ENCODE data around the gene DIP2C. TPM values are rescaled to one million over a fixed set of nuclear protein-coding genes. Genes with fewer than 3 reads are reported as not detected.
A peak's percentile ranks its signal among the peaks of the same experiment; 100 is the strongest.

Gene DIP2C
- total and polyA plus RNA-seq, 2 donors (not counting 1 experiment from before 2014, with no cell fraction given): 1.3 to 1.9 TPM

DNA sequence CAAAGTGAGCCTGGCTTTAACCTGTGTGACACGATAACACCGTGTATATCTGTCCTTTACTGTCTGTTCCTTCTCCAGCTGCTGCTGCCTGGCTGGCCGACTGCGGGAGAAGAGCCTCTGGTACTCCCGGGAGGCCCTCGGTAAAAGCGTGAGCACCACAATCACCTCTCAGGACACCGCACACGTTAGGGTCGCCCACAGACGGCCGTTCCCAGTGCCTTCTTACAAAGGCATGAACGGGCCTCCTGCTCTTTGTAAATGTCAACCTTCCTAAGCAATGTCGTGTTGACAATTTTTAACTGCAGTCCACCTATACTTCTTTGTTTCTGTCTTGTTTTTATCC lies 177.6 kb downstream of the DIP2C start:
- CTCF ChIA-PET: interaction anchor here (1.6 to 2.3 kb wide), 2 partner anchors 11 to 13 kb away, joined by 4 to 7 read pairs; no protein-coding TSS in a partner anchor
- Histone ChIP-seq H3K9me3 (ENCODE audit: control extremely low read depth in 1 of 3, control insufficient read depth in 2 of 3, insufficient read depth in 1 of 3, low read length in 2 of 3) (no peaks in the 10 kb centered on the region), H3K4me2 (replicated peaks; ENCODE audit: low read depth, low read length, poor library complexity, severe bottlenecking) (no peak overlapping the region), H3K79me2 (ENCODE audit: control insufficient read depth, insufficient read depth, low read length) (no peaks in the 10 kb centered on the region), H3K4me1 (ENCODE audit: control insufficient read depth in 2 of 2, insufficient read depth in 2 of 2, low read length in 2 of 2) (peaks cover 8 to 18% of the 10 kb centered on the region in 2 donors), H2AFZ (ENCODE audit: insufficient read depth, low read depth, low read length, poor library complexity, severe bottlenecking) (peak overlapping the region; percentile 51), H3K4me3 (ENCODE audit: control extremely low read depth in 1 of 5, extremely low read depth in 1 of 5, insufficient read depth in 1 of 5, low read depth in 2 of 5, low read length in 4 of 5) (no peak overlapping the region), H3K9ac (ENCODE audit: low read length) (no peak overlapping the region), H3K27me3 (replicated peaks in 1 of 4; ENCODE audit: control extremely low read depth in 1 of 4, control insufficient read depth in 3 of 4, insufficient read depth in 4 of 4, low read length in 3 of 4) (peaks cover 0 to 19% (median 3%) of the 10 kb centered on the region in 4 experiments), H4K20me1 (ENCODE audit: control insufficient read depth, insufficient read depth, low read length, poor library complexity, severe bottlenecking) (no peaks in the 10 kb centered on the region), H3K27ac (ENCODE audit: low read length in 2 of 2) (no peak overlapping the region), H3K36me3 (replicated peaks in 1 of 2; ENCODE audit: control extremely low read depth in 1 of 2, control insufficient read depth in 1 of 2, extremely low read depth in 1 of 2, insufficient read depth in 2 of 2, low read length in 1 of 2) (no peaks in the 10 kb centered on the region)
- WGBS (ENCODE audit: insufficient coverage): 70% methylated on average over 13 of the region's 14 CpGs
- H3K27me3 Mint-ChIP-seq: peaks cover 20% of the 10 kb centered on the region
- H3K27ac Mint-ChIP-seq: no peak overlapping the region
- POLR2A ChIA-PET: no interaction called here
- DNase-seq (no peak), ATAC-seq (ENCODE audit: low read depth) (no peak)
- H3K4me1 Mint-ChIP-seq: peaks cover 14% of the 10 kb centered on the region
- intact Hi-C loops (cut with micrococcal nuclease): loop anchor here (1.0 to 5.0 kb wide), 3 partner anchors 300 to 477 kb away; partner anchors contain the start of gene GTPBP4
- no peaks in the 10 kb centered on the region for H3K9me3 Mint-ChIP-seq (ENCODE audit: insufficient read depth)
- H3K4me3 Mint-ChIP-seq: no peak overlapping the region
- no peak for TF ChIP-seq CTCF (IDR thresholded peaks at IDR 0.05)

- no peaks in the 10 kb centered on the region for H3K9me3 Mint-ChIP-seq (ENCODE audit: insufficient read depth)
- Histone ChIP-seq H3K27me3 (replicated peaks in 1 of 4; ENCODE audit: control extremely low read depth in 1 of 4, control insufficient read depth in 3 of 4, insufficient read depth in 4 of 4, low read length in 3 of 4) (peaks cover 0 to 19% (median 3%) of the 10 kb centered on the region in 4 experiments), H3K27ac (ENCODE audit: low read length in 2 of 2) (no peak overlapping the region), H3K4me3 (ENCODE audit: control extremely low read depth in 1 of 5, extremely low read depth in 1 of 5, insufficient read depth in 1 of 5, low read depth in 2 of 5, low read length in 4 of 5) (no peak overlapping the region), H3K4me1 (ENCODE audit: control insufficient read depth in 2 of 2, insufficient read depth in 2 of 2, low read length in 2 of 2) (peaks cover 11 to 19% of the 10 kb centered on the region in 2 donors), H4K20me1 (ENCODE audit: control insufficient read depth, insufficient read depth, low read length, poor library complexity, severe bottlenecking) (no peaks in the 10 kb centered on the region), H2AFZ (ENCODE audit: insufficient read depth, low read depth, low read length, poor library complexity, severe bottlenecking) (peak overlapping the region; percentile 51), H3K9ac (ENCODE audit: low read length) (no peak overlapping the region), H3K4me2 (replicated peaks; ENCODE audit: low read depth, low read length, poor library complexity, severe bottlenecking) (peak overlapping the region; percentile 49), H3K79me2 (ENCODE audit: control insufficient read depth, insufficient read depth, low read length) (no peaks in the 10 kb centered on the region), H3K36me3 (replicated peaks in 1 of 2; ENCODE audit: control extremely low read depth in 1 of 2, control insufficient read depth in 1 of 2, extremely low read depth in 1 of 2, insufficient read depth in 2 of 2, low read length in 1 of 2) (no peaks in the 10 kb centered on the region), H3K9me3 (ENCODE audit: control extremely low read depth in 1 of 3, control insufficient read depth in 2 of 3, insufficient read depth in 1 of 3, low read length in 2 of 3) (no peaks in the 10 kb centered on the region)
- TF ChIP-seq CTCF (IDR thresholded peaks at IDR 0.05) (peak; percentile 89), EZH2 (IDR thresholded peaks at IDR 0.05; ENCODE audit: borderline replicate concordance, insufficient read depth, low read depth, low read length, poor library complexity, severe bottlenecking) (no peak)
- ChIA-PET CTCF (interaction anchor here (1.0 to 2.3 kb wide), 4 partner anchors 11 to 563 kb away, joined by 3 to 7 read pairs (median 4); no protein-coding TSS in a partner anchor), POLR2A (no interaction called here)
- peak overlapping the region; percentile 48 for H3K4me3 Mint-ChIP-seq
- peaks cover 20% of the 10 kb centered on the region for H3K27me3 Mint-ChIP-seq
- 10% methylated on average over 14 of the region's 21 CpGs for WGBS (ENCODE audit: insufficient coverage)
- ATAC-seq (ENCODE audit: low read depth) (peak; percentile 81), DNase-seq (peak; percentile 79)
- H3K4me1 Mint-ChIP-seq: peaks cover 14% of the 10 kb centered on the region
- no peak overlapping the region for H3K27ac Mint-ChIP-seq
- intact Hi-C loops (cut with micrococcal nuclease): loop anchor here (1.0 to 5.0 kb wide), 3 partner anchors 301 to 478 kb away; partner anchors contain the start of gene GTPBP4
Measured at GRCh38 chr10:511101-511848, 178.2 kb downstream of the DIP2C start.
